IMR-90 (cell line): ENCODE data around the gene PRSS12. TPM values are rescaled to one million over a fixed set of nuclear protein-coding genes. Genes with fewer than 3 reads are reported as not detected.

Source experiments
- ATAC-seq: fragments of 200-7000 bp; cut with Tn5 transposase; 2 replicates; pipeline ENCODE4 v1.9.1; 2020; ENCODE audit warnings: low read depth, mild to moderate bottlenecking, moderate library complexity
- BruUV-seq: library from RNA; stranded (reverse); fragments of 400-500 nt; replicated peaks from 2 replicates; lab custom pipeline; 2021; lab: Mats Ljungman, UMichigan
- CTCF ChIA-PET: fragments of 300-600 bp; formaldehyde crosslinking; extraction: SDS; loops from one replicate; lab custom pipeline; 2021; ENCODE audit warnings: antibody characterized with exemption; lab: Yijun Ruan, JAX
- POLR2A ChIA-PET: fragments of 300-600 bp; sonication (Branson Sonifier 250); formaldehyde crosslinking; loops from one replicate; lab custom pipeline; 2022; ENCODE audit warnings: antibody characterized with exemption; ENCODE audit not compliant: unreplicated experiment; lab: Charles Lee
- DNase-seq: peaks from one replicate; pipeline ENCODE4 v3.0.0; 2013
- H2AFZ ChIP-seq: replicated peaks from 2 replicates; pipeline ENCODE3; 2013; ENCODE audit warnings: low read length, mild to moderate bottlenecking; ENCODE audit not compliant: poor library complexity
- H2AK5ac ChIP-seq: 2 replicates; pipeline ENCODE4 v1.6.1; 2013; ENCODE audit warnings: low read depth, low read length, inconsistent platforms
- H2AK9ac ChIP-seq: replicated peaks from 2 replicates; pipeline ENCODE3; 2013; ENCODE audit warnings: mild to moderate bottlenecking, low read depth, low read length, moderate library complexity; ENCODE audit not compliant: poor library complexity
- H2BK120ac ChIP-seq: 2 replicates; pipeline ENCODE4 v1.6.1; 2013; ENCODE audit warnings: low read depth, low read length, inconsistent platforms
- H2BK15ac ChIP-seq: 3 replicates; pipeline ENCODE4 v1.6.1; 2013; ENCODE audit warnings: low read depth, low read length, inconsistent platforms
- H2BK20ac ChIP-seq: 2 replicates; pipeline ENCODE4 v1.6.1; 2013; ENCODE audit warnings: low read depth, mild to moderate bottlenecking, inconsistent platforms, low read length, moderate library complexity
- H2BK5ac ChIP-seq: 2 replicates; pipeline ENCODE4 v1.6.1; 2013; ENCODE audit warnings: mild to moderate bottlenecking, low read depth, low read length, inconsistent platforms; ENCODE audit not compliant: poor library complexity, severe bottlenecking
- H3K14ac ChIP-seq: replicated peaks from 2 replicates; pipeline ENCODE4 v1.6.1; 2013; ENCODE audit warnings: low read depth, low read length, inconsistent platforms
- H3K18ac ChIP-seq: 2 replicates; pipeline ENCODE4 v1.6.1; 2013; ENCODE audit warnings: low read depth, low read length, control low read depth
- H3K23ac ChIP-seq: 2 replicates; pipeline ENCODE4 v1.6.1; 2013; ENCODE audit warnings: low read depth, low read length, inconsistent platforms
- H3K27ac ChIP-seq: 2 replicates; pipeline ENCODE4 v1.5.1; 2013; ENCODE audit warnings: mild to moderate bottlenecking, control low read depth, low read length; ENCODE audit not compliant: insufficient read depth
- H3K27me3 ChIP-seq: 2 replicates; pipeline ENCODE4 v1.6.1; 2013; ENCODE audit warnings: low read length; ENCODE audit not compliant: control insufficient read depth, insufficient read depth
- H3K36me3 ChIP-seq: 2 replicates; pipeline ENCODE4 v1.6.1; 2013; ENCODE audit warnings: low read length, mixed read lengths; ENCODE audit not compliant: control insufficient read depth, insufficient read depth
- H3K4ac ChIP-seq: 2 replicates; pipeline ENCODE4 v1.6.1; 2013; ENCODE audit warnings: low read depth, low read length, inconsistent platforms
- H3K4me1 ChIP-seq: 2 replicates; pipeline ENCODE4 v1.6.1; 2013; ENCODE audit warnings: low read length, mixed read lengths; ENCODE audit not compliant: control insufficient read depth, insufficient read depth
- H3K4me2 ChIP-seq: 2 replicates; pipeline ENCODE4 v1.6.1; 2013; ENCODE audit warnings: low read depth, mild to moderate bottlenecking, control low read depth, low read length, moderate library complexity
- H3K4me3 ChIP-seq: 2 replicates; pipeline ENCODE4 v1.5.1; 2013; ENCODE audit warnings: low read depth, mild to moderate bottlenecking, control low read depth, low read length, moderate library complexity; ENCODE audit not compliant: insufficient read depth
- H3K56ac ChIP-seq: 2 replicates; pipeline ENCODE4 v1.6.1; 2013; ENCODE audit warnings: low read length, inconsistent platforms; ENCODE audit not compliant: insufficient read depth; ENCODE audit errors: extremely low read depth
- H3K79me1 ChIP-seq, 2 experiments: 2 replicates each; pipeline ENCODE4 v1.6.1; 2013; ENCODE audit warnings: low read length in 2 of 2, inconsistent platforms in 1 of 2, low read depth in 1 of 2
- H3K9ac ChIP-seq: 2 replicates; pipeline ENCODE4 v1.6.1; 2013; ENCODE audit warnings: low read depth, low read length, control low read depth
- H3K9me1 ChIP-seq: 2 replicates; pipeline ENCODE4 v1.6.1; 2013; ENCODE audit warnings: low read length, inconsistent platforms; ENCODE audit not compliant: insufficient read depth
- H3K9me3 ChIP-seq: 2 replicates; pipeline ENCODE4 v1.6.1; 2013; ENCODE audit warnings: low read length; ENCODE audit not compliant: control insufficient read depth, insufficient read depth
- H4K20me1 ChIP-seq: 2 replicates; pipeline ENCODE4 v1.6.1; 2013; ENCODE audit warnings: low read length, inconsistent platforms; ENCODE audit not compliant: insufficient read depth
- H4K5ac ChIP-seq: 2 replicates; pipeline ENCODE4 v1.6.1; 2013; ENCODE audit warnings: mild to moderate bottlenecking, low read depth, low read length, control low read depth
- H4K8ac ChIP-seq, 2 experiments: 2 replicates each; pipeline ENCODE4 v1.6.1; 2013; ENCODE audit warnings: low read depth in 2 of 2, low read length in 2 of 2, control low read depth in 1 of 2, inconsistent platforms in 1 of 2
- H4K91ac ChIP-seq: 2 replicates; pipeline ENCODE4 v1.6.1; 2013; ENCODE audit warnings: low read depth, low read length, inconsistent platforms; ENCODE audit not compliant: insufficient read depth
- CEBPB ChIP-seq: IDR thresholded peaks from 2 replicates; pipeline ENCODE4 v1.6.1; 2012; ENCODE audit warnings: low read depth, low read length, improper control_type of control experiment
- RAD21 ChIP-seq: IDR thresholded peaks from 2 replicates; pipeline ENCODE4 v1.6.1; 2012; ENCODE audit warnings: low read length, improper control_type of control experiment
- RCOR1 ChIP-seq: IDR thresholded peaks from 2 replicates; pipeline ENCODE4 v1.6.1; 2012; ENCODE audit warnings: mild to moderate bottlenecking, low read length, improper control_type of control experiment; ENCODE audit not compliant: insufficient replicate concordance
- RFX5 ChIP-seq: IDR thresholded peaks from 2 replicates; pipeline ENCODE4 v1.8.0; 2012; ENCODE audit warnings: low read depth, mild to moderate bottlenecking, low read length, moderate library complexity
- WGBS, 2 experiments: methylation state at CpG; one replicate each; pipeline versions ENCODE4 v1.1.5 to v1.1.7; 2013; ENCODE audit warnings: missing lambda C conversion rate in 2 of 2; ENCODE audit not compliant: insufficient read length in 1 of 2; ENCODE audit errors: extremely low coverage in 2 of 2; 5-methylcytosine and 5-hydroxymethylcytosine counted together
- dilution Hi-C: fragments of 300-500 bp; cut with HindIII; formaldehyde crosslinking; loops from one replicate; pipeline ENCODE4 v1.14.3; 2018; ENCODE audit warnings: low sequenced_read_pairs; ENCODE audit not compliant: unreplicated experiment
- in situ Hi-C: fragments of 300-500 bp; cut with MboI; formaldehyde crosslinking; loops from 3 replicates; pipeline ENCODE4 v1.14.3; 2019; ENCODE audit warnings: low sequenced_read_pairs, inconsistent platforms, mixed read lengths
- intact Hi-C: fragments of 100-400 bp; cut with micrococcal nuclease; formaldehyde crosslinking; loops from 2 replicates; pipeline ENCODE4 v1.10.0; 2022
- polyA plus RNA-seq, 3 experiments: library from polyadenylated mRNA; depleted of rRNA; stranded (reverse); fragments of >200 nt; gene quantifications; 2 replicates each; pipeline ENCODE4 v1.2.3, GENCODE V29; 2012; ENCODE audit warnings: low replicate concordance in 1 of 3
- total RNA-seq: library from RNA; depleted of rRNA; stranded (reverse); fragments of >200 nt; gene quantifications from 2 replicates; pipeline ENCODE4 v1.2.3, GENCODE V29; 2012
- TF ChIP-seq, protein P1 (sequence below): conservative IDR thresholded peaks from 2 replicates; pipeline ENCODE4 v1.5.1; 2012; ENCODE audit warnings: mild to moderate bottlenecking, low read depth, low read length, improper control_type of control experiment
- TF ChIP-seq, protein P2 (sequence below): fragments of 150-350 bp; IDR thresholded peaks from 2 replicates; pipeline ENCODE4 v1.6.1; 2016; ENCODE audit warnings: low read depth, mild to moderate bottlenecking, low read length, moderate library complexity, borderline replicate concordance

PRSS12 gene
- total and polyA plus RNA-seq, 2 of the 4 experiments (the other 2 are of a cell fraction) = 51.1 to 71.5 TPM

DNA sequence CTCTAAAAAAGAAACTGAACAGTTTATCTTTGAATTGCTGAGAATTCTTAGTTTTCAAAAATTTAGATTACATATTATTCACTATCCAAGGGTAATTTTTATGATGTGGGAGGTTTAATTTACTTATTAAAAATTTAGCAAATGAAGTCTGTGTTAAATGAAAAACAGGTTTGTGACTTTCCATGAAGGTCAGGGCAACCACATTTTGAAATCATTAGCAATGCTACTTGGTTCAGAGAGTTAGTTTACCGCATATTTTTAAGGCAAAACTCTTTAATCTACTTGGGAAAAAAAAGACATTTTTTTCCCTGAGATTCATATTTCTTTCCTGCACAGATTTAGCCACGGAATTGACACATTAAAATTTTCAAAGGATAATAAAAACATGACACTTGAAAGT lies 37.3 kb upstream of the PRSS12 start:
- ATAC-seq (no peak), DNase-seq (no peak)
- ChIA-PET CTCF (no interaction called here), POLR2A (no interaction called here)
- H3K4me2 ChIP-seq = no peak overlapping the region
- WGBS, 2 experiments = no CpG with 5 or more reads among the region's 2 CpGs
- H4K8ac ChIP-seq = peak overlapping the region in 1 of 2 experiments; percentile 47; a peak in 1 of 4 replicates
- H3K27ac ChIP-seq = no peak overlapping the region
- no peaks in the 10 kb centered on the region for H3K9me1 ChIP-seq
- no peak for TF ChIP-seq RAD21
- TF ChIP-seq RFX5 = no peak
- TF ChIP-seq, protein P1, sequence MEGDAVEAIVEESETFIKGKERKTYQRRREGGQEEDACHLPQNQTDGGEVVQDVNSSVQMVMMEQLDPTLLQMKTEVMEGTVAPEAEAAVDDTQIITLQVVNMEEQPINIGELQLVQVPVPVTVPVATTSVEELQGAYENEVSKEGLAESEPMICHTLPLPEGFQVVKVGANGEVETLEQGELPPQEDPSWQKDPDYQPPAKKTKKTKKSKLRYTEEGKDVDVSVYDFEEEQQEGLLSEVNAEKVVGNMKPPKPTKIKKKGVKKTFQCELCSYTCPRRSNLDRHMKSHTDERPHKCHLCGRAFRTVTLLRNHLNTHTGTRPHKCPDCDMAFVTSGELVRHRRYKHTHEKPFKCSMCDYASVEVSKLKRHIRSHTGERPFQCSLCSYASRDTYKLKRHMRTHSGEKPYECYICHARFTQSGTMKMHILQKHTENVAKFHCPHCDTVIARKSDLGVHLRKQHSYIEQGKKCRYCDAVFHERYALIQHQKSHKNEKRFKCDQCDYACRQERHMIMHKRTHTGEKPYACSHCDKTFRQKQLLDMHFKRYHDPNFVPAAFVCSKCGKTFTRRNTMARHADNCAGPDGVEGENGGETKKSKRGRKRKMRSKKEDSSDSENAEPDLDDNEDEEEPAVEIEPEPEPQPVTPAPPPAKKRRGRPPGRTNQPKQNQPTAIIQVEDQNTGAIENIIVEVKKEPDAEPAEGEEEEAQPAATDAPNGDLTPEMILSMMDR = no peak
- no peak for TF ChIP-seq CEBPB
- TF ChIP-seq, protein P2, sequence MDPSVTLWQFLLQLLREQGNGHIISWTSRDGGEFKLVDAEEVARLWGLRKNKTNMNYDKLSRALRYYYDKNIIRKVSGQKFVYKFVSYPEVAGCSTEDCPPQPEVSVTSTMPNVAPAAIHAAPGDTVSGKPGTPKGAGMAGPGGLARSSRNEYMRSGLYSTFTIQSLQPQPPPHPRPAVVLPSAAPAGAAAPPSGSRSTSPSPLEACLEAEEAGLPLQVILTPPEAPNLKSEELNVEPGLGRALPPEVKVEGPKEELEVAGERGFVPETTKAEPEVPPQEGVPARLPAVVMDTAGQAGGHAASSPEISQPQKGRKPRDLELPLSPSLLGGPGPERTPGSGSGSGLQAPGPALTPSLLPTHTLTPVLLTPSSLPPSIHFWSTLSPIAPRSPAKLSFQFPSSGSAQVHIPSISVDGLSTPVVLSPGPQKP = no peak
- no peak for TF ChIP-seq RCOR1
- H3K4me3 ChIP-seq = no peak overlapping the region
- H4K20me1 ChIP-seq = no peaks in the 10 kb centered on the region
- H3K4ac ChIP-seq = no peak overlapping the region
- H3K9me3 ChIP-seq = no peaks in the 10 kb centered on the region
- H2BK15ac ChIP-seq = no peak overlapping the region
- no peak overlapping the region for H3K23ac ChIP-seq
- H3K36me3 ChIP-seq = no peaks in the 10 kb centered on the region
- intact Hi-C loops = no loop called here
- no peak overlapping the region for H4K5ac ChIP-seq
- no peak overlapping the region for H2BK5ac ChIP-seq
- H2BK20ac ChIP-seq = no peak overlapping the region
- H2AK9ac ChIP-seq = no peak overlapping the region
- peaks cover 2% of the 10 kb centered on the region; the same call in 1 of the 2 replicates for H3K4me1 ChIP-seq
- H3K18ac ChIP-seq = no peak overlapping the region; the same call in 1 of the 2 replicates
- in situ Hi-C loops = no loop called here
- dilution Hi-C loops = no loop called here
- no peaks in the 10 kb centered on the region for H3K27me3 ChIP-seq
- H3K79me1 ChIP-seq = no peaks in the 10 kb centered on the region
- no peak overlapping the region for H2BK120ac ChIP-seq
- H3K56ac ChIP-seq = no peak overlapping the region
- no peak overlapping the region for H3K9ac ChIP-seq
- H2AK5ac ChIP-seq = no peak overlapping the region
- H4K91ac ChIP-seq = no peak overlapping the region
- no TSS peak for BruUV-seq
- H3K14ac ChIP-seq = no peak overlapping the region
- no peak overlapping the region for H2AFZ ChIP-seq
